Fibroblast of skin of right quadriceps (primary cell): ENCODE results near the gene DNLZ.

Experiments used
- DNase-seq: peaks from one replicate; pipeline ENCODE4 v3.0.0-alpha.2; 2013

The DNLZ gene

DNA sequence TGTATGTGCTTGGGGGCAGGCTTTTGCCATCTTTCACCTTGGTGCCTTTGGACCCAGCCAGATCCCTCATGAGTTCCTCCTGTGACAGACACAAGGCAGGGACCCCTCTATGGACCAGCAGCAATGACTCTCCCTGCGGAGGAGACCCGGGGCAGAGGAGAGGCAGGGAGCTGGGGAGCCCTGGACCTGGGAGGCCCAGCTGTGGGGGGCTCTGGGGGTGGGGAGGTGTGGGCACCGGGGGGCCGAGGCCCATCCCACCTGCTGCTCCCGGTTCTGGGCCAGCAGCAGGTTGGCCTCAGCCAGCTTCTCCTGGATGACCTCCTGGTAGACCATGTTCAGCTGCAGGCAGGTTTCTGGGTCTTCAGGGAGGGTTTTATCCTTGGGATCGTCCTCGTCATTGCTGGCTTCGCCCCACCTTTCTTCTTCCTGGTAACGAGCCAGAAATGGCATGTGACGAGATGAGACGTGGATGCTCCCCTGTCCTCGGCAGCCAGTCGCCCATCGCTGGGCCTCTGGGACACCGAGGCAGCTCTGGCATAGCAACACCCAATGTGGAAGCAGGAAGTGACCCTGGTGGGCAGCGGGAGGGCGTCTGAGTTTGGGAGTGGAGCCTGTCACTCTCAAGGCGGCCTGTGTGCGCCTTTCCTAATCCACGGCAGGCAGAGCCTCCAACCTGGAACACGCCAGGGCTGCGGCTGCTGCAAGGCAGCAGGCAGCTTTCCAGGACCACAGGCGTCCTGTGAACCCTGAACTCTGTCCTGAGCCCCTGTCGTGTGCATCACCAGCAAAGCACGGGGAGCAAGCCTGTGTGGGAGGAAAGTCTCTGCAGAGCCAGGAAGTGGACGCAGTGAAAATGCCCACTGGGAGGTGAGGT lies 32.0 kb upstream of the DNLZ start:
- no peak for DNase-seq

DNA sequence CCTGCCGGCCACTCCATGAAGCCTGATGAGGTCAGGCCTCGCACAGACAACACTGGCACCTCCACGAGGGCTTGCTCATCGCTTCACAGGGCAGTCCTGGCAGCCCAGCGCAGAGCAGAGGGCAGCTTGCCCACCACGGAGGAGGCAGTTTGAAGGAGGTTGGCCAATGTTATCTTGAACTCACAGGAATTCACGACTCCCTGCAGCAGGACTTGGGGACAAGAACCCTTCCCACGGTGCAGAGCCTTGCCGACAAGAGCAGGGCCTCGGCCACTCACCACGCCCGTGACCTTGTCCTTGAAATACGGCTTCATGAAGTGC lies 31.4 kb upstream of the DNLZ start:
- DNase-seq = no peak

DNA sequence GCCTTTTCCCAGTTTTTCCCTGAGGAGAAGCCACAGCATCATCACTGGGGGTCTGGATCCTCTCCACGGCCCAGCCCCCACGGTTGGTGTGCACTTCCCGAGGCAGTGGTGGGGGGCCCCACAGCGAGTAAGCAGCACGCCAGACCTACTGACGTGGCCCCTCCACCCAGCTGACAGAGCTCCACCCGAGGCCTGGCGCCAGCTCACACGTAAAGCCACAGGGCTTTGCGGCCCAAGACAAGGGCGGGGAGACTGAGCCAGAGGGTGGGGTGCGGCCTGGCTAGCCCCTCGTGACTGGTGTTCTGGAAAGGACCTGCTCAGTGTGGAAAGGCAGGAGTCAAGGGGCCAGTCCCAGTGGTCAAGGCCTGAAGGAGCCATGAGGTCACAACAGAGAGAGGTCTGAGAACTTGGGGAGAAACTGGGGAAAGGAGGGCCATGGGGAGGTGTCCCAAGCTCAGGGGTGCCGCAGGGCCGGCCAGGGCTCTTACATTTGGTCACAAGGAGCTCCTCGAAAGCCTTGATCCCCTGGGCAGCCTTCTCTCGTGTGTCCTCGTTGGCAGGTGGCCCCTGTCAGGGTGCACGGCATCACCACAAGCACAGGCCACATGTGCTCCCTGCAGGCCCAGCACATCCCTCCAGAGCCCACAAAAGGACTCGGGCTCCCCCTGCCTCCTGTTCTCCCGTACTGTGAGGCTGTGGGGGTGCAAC lies 30.9 kb upstream of the DNLZ start:
- no peak for DNase-seq

DNA sequence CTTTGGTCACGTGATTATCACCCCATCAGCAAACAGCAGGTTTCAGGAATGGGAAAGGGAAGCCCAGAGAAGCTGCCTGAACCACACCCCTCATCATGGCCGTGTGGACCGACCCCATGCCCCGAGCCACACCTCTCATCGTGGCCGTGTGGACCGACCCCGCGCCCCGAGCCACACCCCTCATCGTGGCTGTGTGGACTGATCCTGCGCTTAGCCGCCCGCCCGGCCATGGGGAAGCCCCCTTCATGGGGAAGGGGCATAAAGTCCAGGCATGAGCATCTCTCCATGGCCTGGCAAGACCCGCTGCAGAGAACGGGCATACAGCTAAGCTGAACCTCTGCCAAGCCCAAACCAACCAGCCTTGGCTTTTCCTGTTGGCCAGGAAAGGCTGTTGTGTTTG lies 30.0 kb upstream of the DNLZ start:
- DNase-seq = no peak

DNA sequence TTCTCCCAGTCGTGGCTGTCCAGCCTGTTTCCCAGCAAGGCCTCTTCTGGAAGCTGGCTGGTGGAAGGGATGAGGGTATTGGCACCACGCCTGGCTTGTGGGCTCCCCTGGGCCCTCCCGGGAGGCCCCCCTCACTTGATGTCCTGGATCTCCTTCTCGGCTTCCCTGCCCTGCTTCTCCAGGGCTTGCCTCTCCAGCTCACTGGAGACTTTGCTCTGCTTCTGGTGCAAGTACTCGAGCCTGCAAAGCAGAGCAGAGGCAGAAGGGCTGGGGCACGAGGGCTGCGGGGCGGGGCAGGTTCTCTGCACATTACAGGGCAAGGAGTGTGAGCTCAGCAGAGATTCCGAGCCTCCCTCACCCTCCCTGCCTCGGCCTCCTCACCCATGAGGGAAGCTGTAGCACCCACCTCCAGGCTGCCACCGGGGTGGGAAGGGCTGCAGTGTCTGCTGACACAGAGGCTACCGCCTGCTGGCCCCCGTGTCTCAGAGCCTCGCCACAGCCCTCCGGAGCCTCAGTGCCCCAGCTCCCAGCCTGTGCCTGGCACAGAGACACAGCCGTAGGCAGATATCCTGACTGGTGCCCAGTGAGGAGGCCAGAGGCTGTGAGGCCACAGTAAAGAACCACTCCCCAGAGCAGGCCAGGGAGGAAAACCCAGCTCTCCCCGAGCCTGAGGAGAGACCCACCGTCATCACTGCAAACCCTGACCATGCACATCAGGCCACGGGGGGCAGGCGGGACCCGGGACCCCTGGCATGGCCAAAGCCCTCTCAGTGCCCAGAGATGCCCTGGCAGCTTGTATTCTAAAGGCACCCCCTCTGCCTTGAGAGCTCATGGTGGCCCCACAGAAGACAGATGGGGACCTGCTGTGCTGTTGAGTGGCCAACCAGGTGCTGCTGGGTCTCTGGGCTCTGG lies 29.2 kb upstream of the DNLZ start:
- DNase-seq = no peak

DNA sequence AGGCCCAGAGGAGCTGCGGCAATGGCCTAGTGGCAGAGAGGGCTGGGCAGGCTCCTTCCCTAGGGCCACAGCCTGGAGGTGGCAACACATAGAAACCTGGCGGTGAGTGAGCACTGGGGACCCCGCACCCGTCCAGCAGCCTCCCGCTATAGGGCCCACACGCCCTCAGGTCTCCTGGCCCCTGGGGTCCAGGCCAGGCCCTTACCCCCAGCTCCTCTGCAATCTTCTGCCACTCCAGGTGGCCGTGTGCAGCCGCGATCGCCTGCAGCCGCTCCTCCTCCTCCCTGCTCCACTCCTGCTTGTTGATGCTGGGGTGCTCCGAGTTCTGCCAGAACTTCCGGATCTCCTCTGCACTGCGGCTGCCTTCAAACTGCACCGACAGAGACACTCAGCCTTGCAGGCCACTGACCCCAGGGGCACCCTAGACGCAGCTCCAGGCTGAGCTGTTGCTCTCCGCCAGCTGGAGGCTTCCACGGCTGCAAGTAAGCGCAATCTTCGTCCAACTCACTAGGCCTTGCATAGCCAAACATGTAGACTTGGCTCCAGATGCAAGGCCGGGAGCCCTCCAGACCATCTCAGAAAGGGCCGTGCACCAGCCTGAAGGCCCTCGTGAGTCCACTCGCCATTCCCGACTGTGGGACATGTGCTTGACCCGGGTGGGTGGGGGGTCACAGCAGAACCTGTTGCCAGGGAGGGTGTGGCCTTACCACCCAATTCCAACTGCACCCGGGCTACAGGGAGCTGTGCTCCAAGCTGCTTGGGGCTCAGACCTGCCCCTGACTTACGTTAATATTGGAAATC lies 28.4 kb upstream of the DNLZ start:
- DNase-seq = no peak

DNA sequence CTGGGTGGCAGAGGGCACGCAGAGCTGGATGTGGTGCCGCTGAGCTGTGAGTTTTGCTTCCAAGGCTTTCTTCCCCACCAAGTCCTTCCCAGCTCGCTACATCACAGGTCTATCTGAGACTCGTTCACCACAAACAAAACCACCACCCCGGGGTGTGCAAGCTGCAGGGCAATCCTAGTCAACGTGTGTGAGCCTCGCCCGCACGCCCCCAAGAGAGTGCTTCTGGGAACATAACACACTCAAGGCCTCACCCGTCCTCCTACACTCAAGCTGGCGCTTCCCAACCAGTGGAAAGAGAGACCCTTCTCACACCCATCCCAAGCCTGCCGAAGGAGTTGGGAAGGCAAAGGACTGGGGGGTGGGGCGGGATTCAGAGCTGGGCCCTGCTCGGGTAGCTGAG lies 25.9 kb upstream of the DNLZ start:
- no peak for DNase-seq

DNA sequence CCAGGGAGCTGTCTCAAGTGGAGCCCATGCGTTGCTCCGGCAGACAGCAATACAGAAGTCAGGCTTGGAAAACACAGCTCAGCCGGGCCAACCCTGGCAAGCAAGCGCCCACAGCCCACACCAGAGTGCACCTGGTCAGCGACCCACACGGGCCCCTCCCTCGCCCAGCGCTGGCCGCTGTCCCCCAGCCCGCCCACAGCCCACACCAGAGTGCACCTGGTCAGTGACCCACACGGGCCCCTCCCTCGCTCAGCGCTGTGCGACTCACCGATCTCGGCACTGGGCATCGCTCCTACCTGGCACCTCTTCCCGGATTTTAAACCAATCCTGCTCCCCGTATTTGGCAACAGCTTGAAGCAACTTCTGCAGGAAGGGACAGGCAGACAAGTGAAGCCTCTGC lies 23.7 kb upstream of the DNLZ start:
- DNase-seq = no peak

DNA sequence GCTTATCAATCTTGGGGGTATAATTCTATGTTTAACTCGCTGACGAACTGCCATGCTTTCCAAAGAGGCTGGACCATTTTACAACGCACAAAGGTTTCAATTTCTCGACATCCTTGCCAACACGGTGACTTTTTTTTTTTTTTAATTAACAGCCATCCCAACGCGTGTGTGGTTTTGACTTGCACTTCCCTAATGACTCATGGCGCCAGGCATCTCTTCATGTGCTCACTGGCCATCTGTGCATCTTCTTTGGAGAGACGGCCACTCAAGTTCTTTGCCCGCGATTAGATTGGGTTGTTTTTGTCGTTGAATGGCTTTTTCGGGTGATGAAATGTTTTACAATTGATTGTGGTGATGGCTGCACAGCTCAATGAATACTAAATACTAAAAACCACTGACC lies 22.5 kb upstream of the DNLZ start:
- DNase-seq = no peak

DNA sequence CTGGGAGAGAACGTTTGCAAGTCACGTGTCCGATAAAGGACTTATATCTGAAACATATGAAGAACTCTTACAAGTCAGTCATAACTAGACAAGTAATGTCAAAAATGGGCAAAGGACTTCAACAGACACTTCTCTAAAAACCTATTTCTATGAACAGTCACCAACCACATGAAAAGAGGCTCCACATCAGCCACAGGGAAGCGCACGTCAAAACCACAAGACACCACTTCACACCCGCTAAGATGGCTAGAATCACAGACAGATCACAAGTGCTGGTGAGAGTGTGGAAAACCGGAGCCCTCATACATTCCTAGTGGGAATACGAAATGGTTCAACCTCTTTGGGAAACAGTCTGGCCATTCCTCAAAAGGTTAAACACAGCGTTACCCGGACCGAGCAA lies 21.5 kb upstream of the DNLZ start:
- no peak for DNase-seq

DNA sequence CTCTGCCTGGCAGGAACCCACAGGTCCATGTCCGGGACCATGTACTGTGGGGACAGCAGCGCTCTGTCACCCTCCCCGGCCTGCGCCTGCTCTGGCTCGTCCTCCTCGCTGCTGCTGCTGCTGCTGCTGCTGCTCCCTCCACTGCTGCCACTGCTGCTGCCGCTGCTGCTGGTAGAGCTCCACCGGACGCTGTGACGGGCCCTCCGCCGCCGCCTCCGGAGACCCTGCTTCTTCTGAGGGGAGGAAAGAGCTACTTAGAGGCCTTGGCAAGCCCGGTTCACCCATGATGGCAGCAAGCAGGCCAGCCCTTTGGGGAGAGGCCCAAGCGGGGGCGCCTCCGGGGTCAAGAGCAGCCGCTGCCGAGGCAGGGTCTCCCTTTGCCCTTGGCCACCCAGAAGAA lies 19.9 kb upstream of the DNLZ start:
- DNase-seq = no peak

DNA sequence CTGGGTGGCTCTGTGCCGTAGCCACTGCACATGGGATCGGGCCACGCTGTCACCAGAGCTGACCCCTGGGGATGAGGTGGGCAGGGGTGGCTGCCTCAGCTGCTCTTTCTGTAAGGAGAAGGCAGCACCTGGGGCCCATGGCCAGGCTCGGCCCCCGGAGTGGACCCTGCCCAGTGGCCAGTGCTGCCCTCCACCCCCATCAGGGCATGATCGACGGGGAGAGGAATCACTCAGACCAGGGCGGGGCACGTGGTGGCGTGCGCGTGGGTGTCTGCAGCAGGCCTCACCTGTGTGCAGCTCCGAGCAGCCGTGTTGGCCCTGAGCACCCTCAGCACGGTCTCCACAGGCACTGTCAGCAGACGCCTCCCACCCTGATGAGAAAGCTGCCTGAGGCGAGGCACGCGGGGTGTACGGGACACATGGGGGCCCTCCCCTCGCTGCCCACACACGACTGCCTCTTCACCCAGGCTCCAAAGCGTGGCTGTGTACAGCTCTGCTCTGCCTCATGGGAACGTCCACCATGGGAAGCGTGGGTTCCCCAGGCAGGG lies 18.5 kb upstream of the DNLZ start:
- no peak for DNase-seq

DNA sequence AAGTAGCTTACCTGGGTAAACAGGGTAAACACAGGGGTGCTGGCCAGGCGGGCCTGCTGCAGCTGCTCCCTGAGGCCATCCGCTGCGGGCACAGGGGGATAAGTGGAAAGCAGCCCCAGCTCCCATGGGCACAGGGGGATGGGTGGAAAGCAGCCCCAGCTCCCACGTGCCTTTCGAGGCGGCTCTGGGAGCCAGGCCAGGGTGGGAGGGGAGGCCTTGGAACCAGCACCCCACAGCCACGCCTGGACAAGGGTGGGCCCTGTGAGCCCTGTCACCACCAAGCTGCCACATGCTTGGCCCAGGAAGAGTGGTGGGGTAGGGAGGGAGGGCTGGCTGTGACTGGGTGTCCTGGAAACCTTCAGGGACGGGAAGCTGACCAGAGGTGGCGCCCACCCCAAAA lies 17.8 kb upstream of the DNLZ start:
- no peak for DNase-seq

DNA sequence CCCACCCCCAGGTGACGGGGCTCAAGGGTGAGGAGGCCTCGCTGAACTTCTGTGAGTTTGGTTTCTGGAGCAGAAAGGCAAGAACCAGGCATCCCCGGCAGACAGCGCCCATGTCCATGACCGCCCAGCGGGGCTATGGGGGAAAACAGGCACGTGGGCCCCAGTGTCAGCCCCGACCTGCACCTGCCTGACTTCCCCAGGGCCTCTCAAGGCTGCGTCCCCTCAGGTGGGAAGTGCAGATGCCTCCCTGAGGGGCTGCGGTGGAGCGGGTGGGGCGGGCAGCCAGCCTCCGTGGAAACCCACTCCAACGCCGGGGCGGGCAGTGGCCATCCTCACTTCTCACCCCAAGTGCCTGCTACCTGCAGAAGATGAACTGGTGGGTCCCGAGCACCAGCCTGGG lies 16.8 kb upstream of the DNLZ start:
- no peak for DNase-seq

DNA sequence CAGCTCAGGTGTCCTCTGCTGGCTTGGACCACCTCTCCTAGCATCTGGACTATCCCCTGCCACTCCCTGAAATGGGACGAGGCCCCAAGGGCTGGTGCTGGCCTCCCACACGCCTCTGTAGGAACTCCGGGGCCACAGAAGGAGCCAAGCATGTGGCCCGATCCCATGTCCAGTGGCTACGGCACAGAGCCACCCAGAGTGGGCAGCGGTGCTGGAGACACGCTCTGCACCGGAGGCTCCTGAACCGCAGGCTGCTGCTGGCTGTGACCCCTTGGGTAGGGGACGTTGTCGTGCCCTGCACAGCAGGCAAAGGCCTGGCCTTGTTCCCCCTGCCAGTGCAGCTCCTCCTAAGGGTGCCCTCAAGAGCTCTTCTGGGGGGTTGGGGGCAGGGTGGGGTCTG lies 16.3 kb upstream of the DNLZ start:
- DNase-seq = no peak

DNA sequence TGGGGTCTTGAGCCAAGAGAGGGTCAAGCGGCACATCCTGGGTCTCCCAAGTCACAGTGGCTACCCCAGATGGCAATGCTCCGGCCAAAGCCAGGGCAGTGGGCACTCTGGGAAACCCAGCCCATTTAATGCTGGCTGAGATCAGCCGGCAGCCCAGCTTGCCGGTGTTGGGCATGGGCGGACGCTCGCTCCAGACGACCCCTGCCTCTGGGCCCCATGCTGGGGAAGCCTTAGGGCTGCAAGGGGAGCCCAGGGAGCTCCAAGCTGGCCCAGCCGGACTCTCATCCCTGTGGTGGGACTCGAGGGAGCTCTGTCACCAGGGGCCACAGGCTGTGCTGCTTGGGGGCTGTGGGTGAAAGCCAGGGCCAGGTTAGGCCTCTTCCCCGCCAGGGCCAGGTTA lies 15.9 kb upstream of the DNLZ start:
- DNase-seq = no peak

DNA sequence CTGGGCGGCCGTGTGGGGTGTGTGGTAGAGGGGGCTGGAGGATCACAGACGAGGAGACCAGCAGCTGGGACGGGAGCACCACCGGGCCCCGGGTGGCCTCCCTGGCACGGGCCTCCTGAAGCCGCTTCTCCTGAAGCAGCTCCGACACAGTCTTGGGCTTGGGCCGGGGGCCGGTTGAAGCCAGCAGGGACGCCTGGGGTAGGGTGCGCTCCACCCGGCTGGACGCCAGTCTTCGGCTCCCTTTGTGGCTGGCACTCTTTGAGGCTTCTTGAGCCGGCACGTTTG lies 15.4 kb upstream of the DNLZ start:
- no peak for DNase-seq

DNA sequence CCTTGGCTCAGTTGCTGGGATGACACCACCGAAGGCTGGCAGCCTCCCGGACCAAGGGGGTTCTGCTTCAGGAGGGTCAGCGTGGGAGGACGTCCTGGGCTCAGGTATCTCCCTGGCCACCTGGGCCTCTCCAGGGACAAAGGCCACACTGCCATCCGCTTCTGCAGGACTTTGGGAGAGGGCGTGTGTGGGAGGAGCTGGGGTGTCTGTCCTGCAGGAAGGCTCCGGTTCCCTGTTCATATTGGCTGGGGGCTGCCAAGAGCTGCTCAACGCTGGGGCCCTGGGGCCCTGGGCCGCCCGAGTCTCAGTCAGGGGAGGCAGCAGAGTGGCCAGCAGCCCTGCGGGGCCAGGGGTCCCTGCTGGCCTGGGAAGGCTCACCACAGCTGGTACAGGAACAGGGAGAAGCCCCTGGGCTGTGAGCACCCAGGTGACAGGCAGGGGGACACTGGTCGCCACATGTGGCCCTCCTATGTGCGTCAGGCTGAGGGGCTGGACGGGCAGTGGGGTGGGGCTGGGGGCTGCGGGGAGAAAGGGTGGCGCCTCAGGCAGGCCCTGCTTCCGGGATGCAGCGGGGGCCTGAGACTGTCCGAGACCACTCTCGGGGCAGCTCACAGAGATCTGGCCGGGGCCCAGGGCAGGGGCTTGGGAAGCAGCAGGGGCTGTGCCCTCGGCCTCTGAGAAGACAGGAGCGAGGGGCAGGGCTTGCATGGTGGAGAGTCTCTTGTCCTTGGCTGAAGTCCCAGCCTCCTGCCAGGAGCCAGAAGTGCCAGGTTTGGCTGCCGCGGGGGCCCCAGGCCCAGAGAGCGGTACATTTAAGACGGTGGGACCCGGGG lies 14.8 kb upstream of the DNLZ start:
- DNase-seq = no peak

DNA sequence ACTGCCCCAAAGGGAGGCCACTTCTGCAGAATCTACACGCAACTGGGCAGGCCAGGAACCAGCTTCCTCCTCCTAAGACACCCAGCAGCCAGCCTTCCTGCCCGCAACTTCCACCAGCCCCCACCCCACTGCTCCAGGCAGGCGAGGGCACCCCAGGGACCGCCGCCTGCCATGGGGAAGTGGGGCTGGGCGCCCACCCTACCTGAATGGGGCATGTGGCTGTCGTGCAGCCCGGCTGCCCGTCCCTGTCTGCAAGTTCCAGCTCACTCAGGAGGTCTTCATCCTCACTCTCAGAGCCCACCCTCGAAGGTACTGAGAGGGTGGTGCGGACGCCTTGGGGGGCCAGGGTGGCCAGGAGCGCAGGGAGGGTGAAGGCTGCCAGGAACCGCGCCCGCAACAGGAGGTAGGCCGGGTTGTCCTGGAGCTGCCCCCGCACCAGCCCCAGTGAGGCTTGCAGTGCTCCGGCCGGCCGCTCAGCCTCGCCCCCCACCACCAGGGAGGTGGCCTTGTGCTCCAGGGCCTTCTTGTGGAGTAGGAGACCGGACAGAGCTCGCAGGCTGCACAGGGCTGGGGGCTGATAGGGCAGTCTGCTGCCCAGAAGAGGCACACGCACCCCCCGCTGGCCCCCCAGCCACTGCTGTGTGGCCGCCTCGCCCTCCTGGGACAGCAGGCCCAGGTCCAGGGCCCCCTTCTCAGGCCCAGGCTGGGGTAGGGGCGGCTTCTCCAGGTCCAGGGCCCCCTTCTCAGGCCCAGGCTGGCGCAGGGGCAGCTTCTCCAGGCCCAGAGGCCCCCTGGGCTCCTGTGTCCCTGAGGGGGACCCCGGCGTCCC lies 14.0 kb upstream of the DNLZ start:
- DNase-seq = no peak

DNA sequence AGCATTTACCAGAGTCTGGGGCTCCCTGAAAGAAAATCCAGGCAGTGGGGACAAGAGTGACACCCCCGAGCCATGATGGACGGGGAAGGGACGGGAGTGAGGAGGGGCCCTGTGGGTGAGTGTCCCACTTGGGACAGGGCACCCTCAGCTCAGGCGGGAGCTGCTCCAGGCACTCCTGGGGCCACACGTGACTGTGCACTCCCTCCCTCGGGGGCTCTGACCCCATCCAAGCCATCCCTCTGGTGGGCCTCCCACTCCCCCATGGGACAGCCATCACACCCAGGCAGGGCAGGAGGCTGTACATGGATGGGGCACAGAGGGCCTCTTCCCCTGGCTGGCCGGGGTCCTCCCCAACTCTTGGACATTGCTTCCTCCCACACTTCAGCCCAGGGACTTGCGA lies 12.9 kb upstream of the DNLZ start:
- no peak for DNase-seq

DNA sequence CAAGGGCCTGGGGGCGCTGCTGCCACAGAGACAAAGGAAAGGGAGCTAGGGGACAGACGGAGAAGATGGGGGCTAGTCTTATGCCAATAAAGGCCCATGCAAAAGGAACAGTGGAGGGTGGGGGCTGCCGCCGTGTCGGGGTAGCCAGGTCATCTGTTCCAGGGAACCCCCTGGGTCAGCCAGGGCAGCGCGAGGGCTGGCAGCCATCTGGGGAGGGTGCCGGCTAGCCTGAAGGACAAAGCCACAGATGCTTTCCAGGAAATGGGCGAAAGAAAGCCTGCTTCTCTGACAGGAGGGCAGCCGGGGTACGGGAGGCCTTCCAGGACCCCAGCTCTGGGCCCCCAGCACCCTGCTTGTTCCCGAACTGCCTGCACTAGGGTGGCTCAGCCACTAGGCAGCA lies 11.6 kb upstream of the DNLZ start:
- DNase-seq = no peak
